ENCODE data around the gene BCL2L1. TPM values are rescaled to one million over a fixed set of nuclear protein-coding genes. Genes with fewer than 3 reads are reported as not detected.
"Not testable (repeated sequence)": the region's sequence is repeated elsewhere in the genome, so short reads cannot be mapped to it uniquely, and the experiment has no call there.

Gene BCL2L1
- total RNA-seq, 1 donor from 2014 or later: 283 TPM

GRCh38 chr20:31662372-31662854, 60.3 kb downstream of the BCL2L1 start:
- peaks cover 8% of the 10 kb centered on the region for H3K36me3 ChIP-seq (ENCODE audit: control insufficient read depth, insufficient read depth, low read length)
- no peaks in the 10 kb centered on the region for H3K27me3 ChIP-seq (ENCODE audit: control insufficient read depth, insufficient read depth, low read length)
- no peak for TF ChIP-seq CTCF (IDR thresholded peaks at IDR 0.05; ENCODE audit: insufficient read depth, low read length, poor library complexity, severe bottlenecking)
- H3K4me3 ChIP-seq (ENCODE audit: low read depth, low read length): no peak overlapping the region
- DNase-seq (ENCODE audit: low read depth): no peak

DNA sequence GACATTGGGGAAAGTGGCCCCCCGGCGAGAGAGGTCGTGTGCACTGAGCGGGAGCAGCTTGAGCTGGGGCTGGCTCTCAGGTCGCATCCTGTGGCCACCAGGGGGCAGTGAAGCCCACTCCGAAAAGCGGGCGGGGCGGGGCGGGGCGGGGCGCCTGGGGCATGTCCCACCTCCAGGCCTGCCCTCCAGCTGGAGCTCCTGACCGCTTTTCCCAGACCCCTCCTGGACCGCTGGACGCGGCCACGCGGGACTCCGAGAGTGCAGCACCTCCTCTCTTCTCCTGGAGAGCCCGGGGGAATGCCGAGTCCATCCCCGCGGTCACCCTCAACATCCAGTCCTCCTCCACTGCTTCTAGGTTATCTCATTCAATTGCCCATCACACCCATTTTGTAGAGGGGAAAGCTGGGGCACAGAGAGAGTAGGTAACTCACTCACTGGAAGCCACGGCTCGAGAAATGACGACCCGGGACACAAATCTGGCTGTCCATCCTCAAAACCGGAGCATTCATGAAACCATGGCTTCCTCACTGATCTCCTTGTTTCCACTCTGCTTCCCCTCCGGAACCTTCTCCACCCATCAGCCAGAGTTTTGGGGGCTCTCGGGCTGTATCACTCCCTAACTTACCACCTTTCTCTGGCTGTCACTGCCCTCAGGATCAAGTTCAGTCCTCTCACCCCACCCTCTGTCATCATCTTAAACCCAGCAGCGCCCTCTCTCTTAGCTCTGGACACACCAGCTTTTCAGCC, 60.9 kb downstream of the BCL2L1 start:
- peak; percentile 83 for TF ChIP-seq CTCF (IDR thresholded peaks at IDR 0.05; ENCODE audit: insufficient read depth, low read length, poor library complexity, severe bottlenecking)
- Histone ChIP-seq H3K36me3 (ENCODE audit: control insufficient read depth, insufficient read depth, low read length) (peaks cover 8% of the 10 kb centered on the region), H3K27me3 (ENCODE audit: control insufficient read depth, insufficient read depth, low read length) (no peaks in the 10 kb centered on the region), H3K4me3 (ENCODE audit: low read depth, low read length) (no peak overlapping the region)
- DNase-seq (ENCODE audit: low read depth): no peak

DNA sequence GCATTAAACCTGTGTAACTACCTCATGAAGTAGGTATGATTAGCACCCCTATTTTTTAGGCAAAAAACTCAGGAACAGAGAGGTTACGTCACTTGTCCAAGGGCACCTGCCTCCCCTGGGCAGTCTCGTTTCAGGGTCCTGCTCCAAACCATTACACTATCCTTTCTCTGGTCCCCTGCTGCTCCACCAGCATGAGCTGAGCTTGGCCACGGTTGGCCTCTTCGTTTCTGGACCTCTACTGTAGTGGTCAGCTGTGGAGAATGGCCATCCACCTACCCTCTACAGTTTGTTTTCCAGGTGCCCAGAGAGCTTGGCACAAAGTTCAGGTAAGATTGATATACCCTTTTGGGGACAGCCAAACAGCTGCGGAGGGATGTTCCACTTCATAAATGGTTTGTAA, 68.1 kb downstream of the BCL2L1 start:
- no peak for DNase-seq (ENCODE audit: low read depth)
- Histone ChIP-seq H3K27me3 (ENCODE audit: control insufficient read depth, insufficient read depth, low read length) (no peaks in the 10 kb centered on the region), H3K4me3 (ENCODE audit: low read depth, low read length) (no peak overlapping the region), H3K36me3 (ENCODE audit: control insufficient read depth, insufficient read depth, low read length) (no peaks in the 10 kb centered on the region)
- no peak for TF ChIP-seq CTCF (IDR thresholded peaks at IDR 0.05; ENCODE audit: insufficient read depth, low read length, poor library complexity, severe bottlenecking)

DNA sequence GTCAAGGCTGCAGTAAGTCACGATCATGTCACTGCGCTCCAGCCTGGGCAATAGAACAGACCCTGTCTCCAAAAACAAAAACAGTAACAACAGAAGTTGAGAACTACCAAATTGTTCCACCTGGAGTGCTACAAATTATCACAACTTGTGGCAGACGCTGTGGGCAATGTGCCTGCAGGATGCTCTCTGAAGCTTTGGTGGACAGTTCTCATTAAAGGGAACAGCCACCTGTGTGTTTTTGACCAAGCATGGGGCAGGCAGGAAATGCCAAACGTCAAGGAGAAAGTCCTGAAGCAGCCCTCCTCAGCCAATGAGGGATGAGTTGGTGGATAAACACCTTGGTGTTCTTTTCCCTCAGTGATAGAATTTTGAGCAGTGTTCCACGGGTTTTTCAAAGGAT, 69.1 kb downstream of the BCL2L1 start:
- Histone ChIP-seq H3K4me3 (ENCODE audit: low read depth, low read length) (no peak overlapping the region), H3K27me3 (ENCODE audit: control insufficient read depth, insufficient read depth, low read length) (no peaks in the 10 kb centered on the region), H3K36me3 (ENCODE audit: control insufficient read depth, insufficient read depth, low read length) (no peaks in the 10 kb centered on the region)
- DNase-seq (ENCODE audit: low read depth): no peak
- TF ChIP-seq CTCF (IDR thresholded peaks at IDR 0.05; ENCODE audit: insufficient read depth, low read length, poor library complexity, severe bottlenecking): no peak

DNA sequence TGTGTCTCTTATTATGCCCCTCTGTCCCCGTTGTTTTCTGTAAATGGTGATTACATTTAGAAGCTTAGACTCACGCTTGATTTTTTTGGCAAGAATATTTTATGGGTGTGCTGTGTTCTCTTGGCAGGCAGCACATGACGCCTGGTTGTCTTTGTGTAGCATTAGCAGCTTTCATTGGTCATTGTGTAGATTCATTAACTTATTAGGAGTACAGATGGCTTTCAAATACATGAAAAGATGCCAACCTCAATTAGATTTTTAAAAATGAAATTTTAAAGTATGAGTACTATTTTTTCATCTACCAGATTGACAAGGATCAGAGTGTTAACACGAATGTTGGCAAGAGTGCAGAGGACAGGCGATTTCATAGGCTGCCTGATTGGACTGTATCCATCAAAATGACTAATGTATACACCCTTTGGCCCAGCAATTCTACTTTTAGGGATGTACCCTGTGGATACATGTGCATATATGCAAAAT, 69.7 kb downstream of the BCL2L1 start:
- no peak for DNase-seq (ENCODE audit: low read depth)
- Histone ChIP-seq H3K4me3 (ENCODE audit: low read depth, low read length) (no peak overlapping the region), H3K36me3 (ENCODE audit: control insufficient read depth, insufficient read depth, low read length) (no peaks in the 10 kb centered on the region), H3K27me3 (ENCODE audit: control insufficient read depth, insufficient read depth, low read length) (no peaks in the 10 kb centered on the region)
- TF ChIP-seq CTCF (IDR thresholded peaks at IDR 0.05; ENCODE audit: insufficient read depth, low read length, poor library complexity, severe bottlenecking): no peak

- not testable (repeated sequence) for H3K4me3 ChIP-seq (ENCODE audit: low read depth, low read length); DNase-seq (ENCODE audit: low read depth); H3K36me3 ChIP-seq (ENCODE audit: control insufficient read depth, insufficient read depth, low read length); H3K27me3 ChIP-seq (ENCODE audit: control insufficient read depth, insufficient read depth, low read length)
These were observed 74.6 kb downstream of the BCL2L1 start for GRCh38 chr20:31648104-31648503.
